ENCODE data around the gene PRR3. TPM values are rescaled to one million over a fixed set of nuclear protein-coding genes. Genes with fewer than 3 reads are reported as not detected.

PRR3 gene
- total and polyA plus RNA-seq, 8 donors: 5.7 to 44.1 (median 36.1) TPM

DNA sequence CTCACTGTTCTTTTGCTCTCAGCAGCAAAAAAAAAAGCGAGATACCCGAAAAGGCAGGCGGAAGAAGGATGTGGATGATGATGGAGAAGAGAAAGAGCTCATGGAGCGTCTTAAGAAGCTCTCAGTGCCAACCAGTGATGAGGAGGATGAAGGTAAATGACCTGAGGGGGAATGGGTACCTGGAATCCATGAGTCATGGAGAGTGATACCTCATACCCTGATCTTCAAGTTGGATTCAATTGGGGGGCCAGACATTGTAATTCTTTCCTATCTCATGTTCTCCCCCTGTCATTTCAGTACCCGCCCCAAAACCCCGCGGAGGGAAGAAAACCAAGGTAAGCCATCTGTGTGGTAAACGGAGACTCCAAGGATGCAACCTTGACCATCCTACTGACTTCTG is 21.0 kb downstream of the PRR3 start:
- peaks cover 0 to 82% of the 10 kb centered on the region in 2 donors for H3K36me3 ChIP-seq
- DNase-seq (no peak), ATAC-seq (no peak)
- H3K4me1 ChIP-seq: peaks cover 0 to 19% of the 10 kb centered on the region in 2 donors
- no peaks in the 10 kb centered on the region for H3K9me3 ChIP-seq
- H3K4me3 ChIP-seq: no peak overlapping the region
- H3K27me3 ChIP-seq: no peaks in the 10 kb centered on the region
- TF ChIP-seq, protein P1, sequence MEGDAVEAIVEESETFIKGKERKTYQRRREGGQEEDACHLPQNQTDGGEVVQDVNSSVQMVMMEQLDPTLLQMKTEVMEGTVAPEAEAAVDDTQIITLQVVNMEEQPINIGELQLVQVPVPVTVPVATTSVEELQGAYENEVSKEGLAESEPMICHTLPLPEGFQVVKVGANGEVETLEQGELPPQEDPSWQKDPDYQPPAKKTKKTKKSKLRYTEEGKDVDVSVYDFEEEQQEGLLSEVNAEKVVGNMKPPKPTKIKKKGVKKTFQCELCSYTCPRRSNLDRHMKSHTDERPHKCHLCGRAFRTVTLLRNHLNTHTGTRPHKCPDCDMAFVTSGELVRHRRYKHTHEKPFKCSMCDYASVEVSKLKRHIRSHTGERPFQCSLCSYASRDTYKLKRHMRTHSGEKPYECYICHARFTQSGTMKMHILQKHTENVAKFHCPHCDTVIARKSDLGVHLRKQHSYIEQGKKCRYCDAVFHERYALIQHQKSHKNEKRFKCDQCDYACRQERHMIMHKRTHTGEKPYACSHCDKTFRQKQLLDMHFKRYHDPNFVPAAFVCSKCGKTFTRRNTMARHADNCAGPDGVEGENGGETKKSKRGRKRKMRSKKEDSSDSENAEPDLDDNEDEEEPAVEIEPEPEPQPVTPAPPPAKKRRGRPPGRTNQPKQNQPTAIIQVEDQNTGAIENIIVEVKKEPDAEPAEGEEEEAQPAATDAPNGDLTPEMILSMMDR (IDR thresholded peaks at IDR 0.05): no peak
- intact Hi-C loops (cut with DNase I): no loop called here
- no peak overlapping the region for H3K27ac ChIP-seq

DNA sequence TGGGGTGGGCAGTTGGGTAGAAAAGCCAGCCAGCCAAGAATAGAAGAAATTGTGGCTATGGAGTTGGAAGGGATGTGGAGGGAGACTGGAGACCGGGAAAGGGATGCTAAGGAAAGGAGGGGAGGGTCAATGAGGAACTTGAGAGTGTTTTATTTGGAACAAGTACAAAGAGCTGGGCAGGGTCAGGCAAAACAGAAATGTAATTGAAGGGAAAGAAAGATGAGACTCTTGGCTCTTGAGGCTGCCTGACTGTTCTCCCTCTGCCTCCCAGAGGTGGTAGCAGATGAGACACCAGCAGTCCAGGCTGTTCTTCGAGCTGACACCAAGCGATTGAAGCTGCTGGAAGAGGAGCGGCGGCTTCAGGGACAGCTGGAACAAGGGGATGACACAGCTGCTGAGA is 26.8 kb downstream of the PRR3 start:
- no peaks in the 10 kb centered on the region for H3K9me3 ChIP-seq
- no peaks in the 10 kb centered on the region for H3K4me1 ChIP-seq
- no peak overlapping the region for H3K27ac ChIP-seq
- DNase-seq (no peak), ATAC-seq (no peak)
- no peaks in the 10 kb centered on the region for H3K27me3 ChIP-seq
- H3K4me3 ChIP-seq: no peak overlapping the region
- TF ChIP-seq, protein P1 (IDR thresholded peaks at IDR 0.05): no peak
- peaks cover 9 to 100% of the 10 kb centered on the region in 2 donors for H3K36me3 ChIP-seq
- intact Hi-C loops (cut with DNase I): no loop called here

DNA sequence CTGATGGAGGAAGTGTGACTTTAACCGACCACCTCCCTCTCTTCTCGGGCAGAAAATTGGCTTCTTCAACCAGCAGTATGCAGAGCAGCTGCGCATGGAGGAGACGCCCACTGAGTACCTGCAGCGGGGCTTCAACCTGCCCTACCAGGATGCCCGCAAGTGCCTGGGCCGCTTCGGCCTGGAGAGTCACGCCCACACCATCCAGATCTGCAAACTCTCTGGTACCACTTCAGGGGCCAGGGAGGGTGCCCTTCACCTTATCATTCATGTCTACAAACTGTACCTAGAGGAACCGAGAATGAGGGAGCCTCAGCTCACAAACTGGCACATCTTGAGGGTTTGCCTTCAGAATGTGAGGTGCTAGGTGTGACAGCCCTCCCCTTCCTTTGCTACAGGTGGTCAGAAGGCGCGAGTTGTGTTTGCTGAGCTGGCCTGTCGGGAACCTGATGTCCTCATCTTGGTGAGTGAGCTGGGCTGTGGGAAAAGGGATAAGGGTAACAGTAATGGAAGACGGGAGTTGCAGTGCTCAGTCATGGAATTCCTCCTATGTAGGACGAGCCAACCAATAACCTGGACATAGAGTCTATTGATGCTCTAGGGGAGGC is 32.8 kb downstream of the PRR3 start:
- Histone ChIP-seq H3K27me3 (no peaks in the 10 kb centered on the region), H3K4me1 (peaks cover 12 to 13% of the 10 kb centered on the region in 2 donors), H3K27ac (no peak overlapping the region), H3K36me3 (peaks cover 9 to 99% of the 10 kb centered on the region in 2 donors), H3K9me3 (no peaks in the 10 kb centered on the region), H3K4me3 (no peak overlapping the region)
- DNase-seq (no peak), ATAC-seq (peak; percentile 52)
- TF ChIP-seq, protein P1 (IDR thresholded peaks at IDR 0.05): no peak
- intact Hi-C loops (cut with DNase I): no loop called here

DNA sequence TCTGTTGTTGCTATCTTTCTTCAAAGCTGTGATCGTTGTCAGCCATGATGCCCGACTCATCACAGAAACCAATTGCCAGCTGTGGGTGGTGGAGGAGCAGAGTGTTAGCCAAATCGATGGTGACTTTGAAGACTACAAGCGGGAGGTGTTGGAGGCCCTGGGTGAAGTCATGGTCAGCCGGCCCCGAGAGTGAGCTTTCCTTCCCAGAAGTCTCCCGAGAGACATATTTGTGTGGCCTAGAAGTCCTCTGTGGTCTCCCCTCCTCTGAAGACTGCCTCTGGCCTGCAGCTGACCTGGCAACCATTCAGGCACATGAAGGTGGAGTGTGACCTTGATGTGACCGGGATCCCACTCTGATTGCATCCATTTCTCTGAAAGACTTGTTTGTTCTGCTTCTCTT is 33.4 kb downstream of the PRR3 start:
- DNase-seq: no peak
- Histone ChIP-seq H3K4me3 (no peak overlapping the region), H3K36me3 (peaks cover 6 to 99% of the 10 kb centered on the region in 2 donors), H3K4me1 (peaks cover 12 to 13% of the 10 kb centered on the region in 2 donors), H3K27ac (peak overlapping the region; percentile 50 to 53), H3K9me3 (no peaks in the 10 kb centered on the region), H3K27me3 (no peaks in the 10 kb centered on the region)
- peak; percentile 9 for ATAC-seq
- intact Hi-C loops (cut with DNase I): no loop called here
- TF ChIP-seq, protein P1 (IDR thresholded peaks at IDR 0.05): no peak

DNA sequence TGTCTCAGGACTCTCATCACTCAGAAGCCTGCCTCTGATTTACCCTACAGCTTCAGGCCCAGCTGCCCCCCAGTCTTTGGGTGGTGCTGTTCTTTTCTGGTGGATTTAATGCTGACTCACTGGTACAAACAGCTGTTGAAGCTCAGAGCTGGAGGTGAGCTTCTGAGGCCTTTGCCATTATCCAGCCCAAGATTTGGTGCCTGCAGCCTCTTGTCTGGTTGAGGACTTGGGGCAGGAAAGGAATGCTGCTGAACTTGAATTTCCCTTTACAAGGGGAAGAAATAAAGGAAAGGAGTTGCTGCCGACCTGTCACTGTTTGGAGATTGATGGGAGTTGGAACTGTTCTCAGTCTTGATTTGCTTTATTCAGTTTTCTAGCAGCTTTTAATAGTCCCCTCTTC is 33.9 kb downstream of the PRR3 start:
- peaks cover 12 to 13% of the 10 kb centered on the region in 2 donors for H3K4me1 ChIP-seq
- H3K4me3 ChIP-seq: no peak overlapping the region
- peak overlapping the region; percentile 50 to 53 for H3K27ac ChIP-seq
- intact Hi-C loops (cut with DNase I): no loop called here
- ATAC-seq: peak; percentile 88
- H3K9me3 ChIP-seq: no peaks in the 10 kb centered on the region
- no peaks in the 10 kb centered on the region for H3K27me3 ChIP-seq
- TF ChIP-seq, protein P1 (IDR thresholded peaks at IDR 0.05): no peak
- H3K36me3 ChIP-seq: peaks cover 2 to 95% of the 10 kb centered on the region in 2 donors
- peak in 2 of 4 donors; percentile 61 to 75 for DNase-seq
